GM12874 (cell line): ENCODE measurements around the gene ZNF521.

Experiments used
- TF ChIP-seq, protein P1 (sequence below): IDR thresholded peaks from 2 replicates; pipeline ENCODE4 v1.5.1; 2011; ENCODE audit warnings: low read depth, mild to moderate bottlenecking, control low read depth, low read length, moderate library complexity; ENCODE audit not compliant: insufficient read depth

The ZNF521 gene

GRCh38 chr18:25237571-25238267 is 114.2 kb downstream of the ZNF521 start:
- TF ChIP-seq, protein P1, sequence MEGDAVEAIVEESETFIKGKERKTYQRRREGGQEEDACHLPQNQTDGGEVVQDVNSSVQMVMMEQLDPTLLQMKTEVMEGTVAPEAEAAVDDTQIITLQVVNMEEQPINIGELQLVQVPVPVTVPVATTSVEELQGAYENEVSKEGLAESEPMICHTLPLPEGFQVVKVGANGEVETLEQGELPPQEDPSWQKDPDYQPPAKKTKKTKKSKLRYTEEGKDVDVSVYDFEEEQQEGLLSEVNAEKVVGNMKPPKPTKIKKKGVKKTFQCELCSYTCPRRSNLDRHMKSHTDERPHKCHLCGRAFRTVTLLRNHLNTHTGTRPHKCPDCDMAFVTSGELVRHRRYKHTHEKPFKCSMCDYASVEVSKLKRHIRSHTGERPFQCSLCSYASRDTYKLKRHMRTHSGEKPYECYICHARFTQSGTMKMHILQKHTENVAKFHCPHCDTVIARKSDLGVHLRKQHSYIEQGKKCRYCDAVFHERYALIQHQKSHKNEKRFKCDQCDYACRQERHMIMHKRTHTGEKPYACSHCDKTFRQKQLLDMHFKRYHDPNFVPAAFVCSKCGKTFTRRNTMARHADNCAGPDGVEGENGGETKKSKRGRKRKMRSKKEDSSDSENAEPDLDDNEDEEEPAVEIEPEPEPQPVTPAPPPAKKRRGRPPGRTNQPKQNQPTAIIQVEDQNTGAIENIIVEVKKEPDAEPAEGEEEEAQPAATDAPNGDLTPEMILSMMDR, result no peak

- TF ChIP-seq, protein P1, result no peak
Observed at GRCh38 chr18:25236736-25237135, 115.2 kb downstream of the ZNF521 start.

GRCh38 chr18:25235401-25236042 is 116.4 kb downstream of the ZNF521 start:
- TF ChIP-seq, protein P1, result no peak

DNA sequence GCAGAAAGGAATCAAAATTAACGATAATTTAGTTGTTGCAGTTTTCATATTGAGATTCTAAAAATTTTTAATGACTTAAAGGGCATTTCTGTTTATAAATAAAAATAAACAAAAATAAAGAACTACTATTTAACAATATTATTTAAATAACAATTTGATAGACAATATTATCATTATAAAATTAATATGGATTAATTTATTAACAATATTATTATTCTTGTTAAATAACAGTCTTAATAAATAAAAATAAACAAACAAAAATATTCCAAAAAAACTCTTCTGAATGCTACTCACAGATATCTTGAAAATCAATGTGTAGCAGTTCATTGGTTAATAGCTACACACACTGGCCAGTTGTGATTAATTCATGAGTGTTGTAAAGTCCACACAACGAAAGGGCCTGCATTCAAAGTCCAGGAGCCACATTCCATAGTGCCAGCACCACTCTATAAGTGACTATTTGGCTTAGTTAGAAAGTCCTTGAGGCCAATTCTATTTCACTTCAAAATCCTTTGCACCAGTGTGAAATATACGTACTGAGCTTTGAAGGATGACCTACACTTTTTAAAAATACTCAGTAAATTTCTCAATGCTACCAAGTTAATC is 117.1 kb downstream of the ZNF521 start:
- TF ChIP-seq, protein P1, result no peak

- TF ChIP-seq, protein P1, result no peak
Observed at GRCh38 chr18:25234322-25234639, 117.7 kb downstream of the ZNF521 start.

GRCh38 chr18:25233528-25234321 is 118.2 kb downstream of the ZNF521 start:
- TF ChIP-seq, protein P1, result no peak

DNA sequence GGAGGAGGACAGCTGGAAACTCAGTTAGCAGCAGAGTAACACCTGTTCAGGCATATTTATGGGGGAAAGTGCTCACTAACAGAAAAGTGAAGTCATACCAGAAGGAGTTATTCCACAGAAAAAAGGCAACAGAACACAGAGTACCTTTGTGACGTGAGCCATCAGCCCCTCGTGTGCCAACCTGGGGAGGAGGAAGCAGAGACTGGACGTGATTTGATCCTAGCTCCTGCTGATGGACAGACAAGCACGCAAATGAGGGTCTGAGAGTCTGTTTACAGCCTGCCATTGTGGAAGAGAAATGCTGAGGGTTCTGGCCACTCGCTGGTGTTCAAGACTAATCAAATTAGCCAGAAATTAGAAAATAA is 120.7 kb downstream of the ZNF521 start:
- TF ChIP-seq, protein P1, result no peak
